Fibroblast of skin of abdomen (primary cell): Measurements from ENCODE around the gene NDUFA12.
A peak's percentile ranks its signal among the peaks of the same experiment; 100 is the strongest.

ENCODE experiments used
- DNase-seq: peaks from one replicate; pipeline ENCODE4 v3.0.0-alpha.2; 2013

The NDUFA12 gene

DNA sequence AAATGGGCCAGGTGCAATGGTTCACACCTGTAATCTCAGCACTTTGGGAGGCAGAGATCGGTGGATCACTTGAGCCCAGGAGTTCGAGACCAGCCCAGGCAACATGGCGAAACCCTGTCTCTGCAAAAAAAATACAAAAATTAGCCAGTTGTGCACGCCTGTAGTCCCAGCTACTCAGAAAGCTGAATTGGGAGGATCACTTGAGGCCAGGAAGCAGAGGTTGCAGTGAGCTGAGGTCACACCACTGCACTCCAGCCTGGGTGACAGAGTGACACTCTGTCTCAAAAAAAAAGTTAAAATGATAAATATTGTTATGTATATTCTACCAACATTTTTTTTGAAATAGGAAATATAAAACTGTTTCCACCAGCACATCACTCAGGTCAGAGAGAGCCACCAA lies 64.9 kb downstream of the NDUFA12 start:
- DNase-seq, result no peak

DNA sequence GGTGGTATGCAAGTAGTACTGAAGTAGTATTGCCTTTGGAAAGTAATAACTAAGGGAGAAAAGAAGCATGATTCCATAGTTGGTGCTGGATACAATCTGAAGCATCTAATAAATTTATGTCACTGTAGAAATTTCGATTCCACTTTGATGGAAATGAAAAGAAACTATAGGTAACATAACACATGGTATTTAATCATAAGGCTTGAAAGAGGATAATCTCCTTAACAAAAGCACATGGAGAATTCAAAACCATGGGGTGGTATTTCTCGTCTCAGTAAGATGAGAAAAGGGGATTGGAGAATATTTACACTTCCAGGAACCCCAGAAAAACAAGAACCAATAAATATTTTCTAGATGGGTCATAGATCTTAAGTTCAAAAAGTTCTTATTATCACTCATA lies 72.7 kb downstream of the NDUFA12 start:
- DNase-seq, result no peak

DNA sequence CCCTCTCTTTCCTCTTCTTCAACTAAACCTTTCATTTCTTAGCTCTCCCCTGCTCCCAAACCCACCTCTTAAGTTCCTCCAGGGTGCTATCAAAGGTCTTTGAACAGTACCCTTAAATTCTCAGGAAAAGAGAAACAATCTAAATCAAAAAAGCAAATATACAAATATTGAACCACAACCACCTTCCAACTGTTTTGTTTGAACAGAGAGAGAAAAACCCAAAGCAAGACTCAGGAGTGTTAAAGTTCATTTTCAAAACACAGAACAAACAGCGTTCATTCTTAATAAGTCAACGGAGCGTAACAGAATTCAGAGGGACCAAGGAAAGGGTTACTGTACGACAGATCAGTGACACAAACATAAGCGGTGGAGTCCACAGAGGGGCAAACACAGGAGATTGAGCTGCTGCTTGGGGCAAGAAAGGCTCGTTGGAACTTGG lies 73.3 kb downstream of the NDUFA12 start:
- no peak for DNase-seq

DNA sequence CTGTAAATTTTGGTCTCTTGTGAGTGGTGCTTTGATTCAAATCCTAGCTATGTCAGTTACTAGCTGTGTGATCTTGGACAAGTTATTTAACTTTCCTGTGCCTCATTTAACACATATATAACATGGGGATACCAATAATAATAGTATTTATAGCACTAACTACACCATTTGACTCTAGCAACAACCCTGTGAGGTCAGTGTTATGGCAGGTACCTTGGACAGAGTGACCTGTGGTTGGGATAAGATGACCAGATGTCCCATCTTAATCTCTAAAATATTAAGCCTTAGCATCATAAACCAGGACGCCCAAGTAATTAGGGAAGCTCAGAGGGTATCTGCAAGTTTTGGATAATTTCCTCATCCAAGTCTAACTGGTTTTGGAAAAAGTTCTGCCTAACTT lies 73.7 kb downstream of the NDUFA12 start:
- no peak for DNase-seq

DNA sequence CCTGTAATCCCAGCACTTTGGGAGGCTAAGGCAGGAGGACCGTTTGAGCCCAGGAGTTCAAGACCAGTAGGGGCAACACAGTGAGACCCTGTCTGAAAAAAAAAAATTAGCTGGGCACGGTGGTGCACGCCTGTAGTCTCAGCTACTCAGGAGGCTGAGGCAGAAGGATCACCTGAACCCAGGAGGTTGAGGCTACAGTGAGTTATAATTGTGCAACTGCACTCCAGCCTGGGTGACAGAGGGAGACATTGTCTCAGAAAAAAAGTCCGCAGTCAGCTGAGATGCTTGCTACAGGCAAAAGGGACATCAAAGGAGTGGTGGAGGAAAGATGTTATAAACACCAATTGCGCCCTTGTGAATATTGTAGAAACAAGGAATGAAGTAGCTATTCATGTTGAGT lies 77.8 kb downstream of the NDUFA12 start:
- DNase-seq, result no peak

DNA sequence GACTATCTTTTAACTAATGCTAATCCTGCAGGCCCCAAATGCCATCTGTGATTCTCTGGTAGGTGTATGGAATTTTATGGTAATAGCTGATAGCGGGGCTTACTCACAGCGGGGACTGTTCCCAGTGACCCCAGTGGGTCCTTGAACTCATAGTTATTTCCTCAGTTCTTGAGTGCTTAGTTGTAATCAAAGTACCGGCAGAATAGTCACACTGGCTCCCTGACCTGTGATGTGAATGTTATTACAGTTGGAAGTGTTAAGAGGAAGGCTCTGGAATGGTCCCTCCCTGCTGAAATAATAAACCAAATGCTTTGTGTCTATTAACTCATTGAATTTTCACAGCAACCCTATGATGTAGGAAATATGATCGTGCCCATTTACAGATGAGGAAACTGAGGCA lies 78.3 kb downstream of the NDUFA12 start:
- no peak for DNase-seq

DNA sequence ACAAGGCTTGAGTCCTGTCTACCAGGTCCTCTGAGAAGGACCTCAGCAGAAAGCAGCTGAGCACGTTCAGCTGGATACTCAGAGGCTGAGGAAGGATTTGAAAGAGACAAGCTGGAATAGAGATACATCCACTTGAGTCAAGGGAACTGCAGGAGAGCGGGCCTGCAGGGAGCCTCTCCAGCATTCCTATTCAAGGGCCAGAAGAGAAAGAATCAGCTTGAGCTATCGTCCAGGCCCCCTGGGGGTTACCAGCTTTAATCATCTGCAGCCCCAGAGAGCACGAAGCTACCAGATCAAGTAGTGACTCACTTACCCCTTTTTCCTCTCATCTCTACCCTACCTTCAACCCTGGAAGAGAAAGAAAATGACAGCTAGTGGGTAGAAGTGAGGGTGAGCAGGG lies 80.9 kb downstream of the NDUFA12 start:
- peak; percentile 8 for DNase-seq
